ENCODE data around the gene DYTN.

Gene DYTN

GRCh38 chr2:206657087-206657486, 61.1 kb downstream of the DYTN start:
- no peak overlapping the region for H3K27ac ChIP-seq (ENCODE audit: low read depth in 2 of 2, low read length in 2 of 2)
- H3K9me3 ChIP-seq (ENCODE audit: control insufficient read depth in 2 of 2, low read length in 2 of 2) = no peaks in the 10 kb centered on the region
- no peak overlapping the region for H3K9ac ChIP-seq (ENCODE audit: low read depth in 1 of 2, low read length in 2 of 2)
- no peaks in the 10 kb centered on the region for H3K36me3 ChIP-seq (ENCODE audit: control insufficient read depth in 2 of 2, insufficient read depth in 2 of 2, low read length in 2 of 2)
- H3K27me3 ChIP-seq (ENCODE audit: control insufficient read depth in 2 of 2, insufficient read depth in 2 of 2, low read length in 2 of 2) = no peaks in the 10 kb centered on the region
- H3K4me3 ChIP-seq (ENCODE audit: low read length in 2 of 2) = no peak overlapping the region
- H3K4me1 ChIP-seq (ENCODE audit: control insufficient read depth in 2 of 2, insufficient read depth in 2 of 2, low read length in 2 of 2) = no peaks in the 10 kb centered on the region

DNA sequence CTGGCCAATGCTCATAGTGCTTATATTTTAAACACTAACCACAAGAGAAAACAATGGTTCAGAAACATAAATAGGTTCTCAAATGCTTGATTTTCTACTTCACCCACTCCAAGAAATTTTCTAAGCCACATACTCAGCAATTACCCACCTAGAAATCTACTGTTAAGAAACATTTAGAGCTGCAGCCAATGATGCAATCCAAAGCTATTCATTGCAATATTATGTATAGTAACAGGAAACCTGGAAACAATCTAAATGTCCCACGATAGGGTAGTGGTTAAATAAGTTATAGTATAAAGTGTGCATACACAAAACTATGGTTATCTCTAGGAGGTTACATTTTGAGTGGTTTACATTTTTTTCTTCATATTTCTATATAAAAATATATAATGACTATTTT, 70.2 kb downstream of the DYTN start:
- Histone ChIP-seq H3K9ac (ENCODE audit: low read depth in 1 of 2, low read length in 2 of 2) (no peak overlapping the region), H3K27ac (ENCODE audit: low read depth in 2 of 2, low read length in 2 of 2) (no peak overlapping the region), H3K4me1 (ENCODE audit: control insufficient read depth in 2 of 2, insufficient read depth in 2 of 2, low read length in 2 of 2) (no peaks in the 10 kb centered on the region), H3K36me3 (ENCODE audit: control insufficient read depth in 2 of 2, insufficient read depth in 2 of 2, low read length in 2 of 2) (no peaks in the 10 kb centered on the region), H3K4me3 (ENCODE audit: low read length in 2 of 2) (no peak overlapping the region), H3K9me3 (ENCODE audit: control insufficient read depth in 2 of 2, low read length in 2 of 2) (no peaks in the 10 kb centered on the region), H3K27me3 (ENCODE audit: control insufficient read depth in 2 of 2, insufficient read depth in 2 of 2, low read length in 2 of 2) (no peaks in the 10 kb centered on the region)

DNA sequence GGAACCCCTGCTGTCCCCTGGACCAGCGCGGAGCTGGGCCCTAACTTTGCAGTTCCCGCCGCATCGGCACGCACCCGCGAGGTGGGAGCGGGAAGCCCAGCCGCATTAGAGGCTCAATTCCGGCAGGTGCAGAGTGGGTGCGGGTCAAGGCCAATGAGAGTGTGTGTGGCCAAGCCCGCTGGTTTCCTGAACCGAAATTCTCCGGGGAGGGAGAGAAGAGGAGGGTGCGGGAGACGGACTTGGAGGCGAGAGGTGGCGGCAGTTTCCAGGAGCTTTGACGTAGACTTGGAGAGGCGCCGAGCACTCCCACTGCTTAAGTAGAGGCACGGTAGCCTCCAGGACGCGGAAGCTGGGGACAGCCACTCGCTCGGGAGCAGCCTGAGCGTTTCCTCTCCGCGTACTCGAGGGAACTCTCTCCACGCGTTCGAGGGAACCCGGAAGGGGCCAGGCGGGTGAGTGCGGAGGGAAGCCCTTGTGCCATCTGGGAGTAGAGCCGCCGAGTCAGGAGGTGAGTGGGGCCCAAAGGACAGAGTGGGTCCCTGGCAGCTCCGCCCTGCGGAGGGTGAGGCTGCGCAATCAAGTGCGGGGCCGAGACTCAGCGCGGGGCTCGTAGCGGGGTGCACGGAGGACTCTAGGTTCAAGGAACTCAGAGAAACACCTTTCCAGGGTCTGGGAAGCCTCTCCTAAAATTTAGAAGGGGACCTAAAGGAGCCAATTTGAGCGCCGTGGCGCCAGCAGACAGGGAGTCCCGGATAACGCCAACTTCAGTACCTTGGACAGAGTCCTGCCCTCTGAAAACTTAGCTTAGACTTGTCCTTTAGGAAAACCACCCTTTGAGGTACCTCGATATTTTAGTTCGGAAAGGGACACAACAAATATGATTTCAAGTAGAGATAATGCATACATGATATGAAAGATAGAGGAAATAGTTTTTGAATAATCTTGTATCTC, 75.8 kb downstream of the DYTN start, which contains the start of gene FAM237A:
Gene FAM237A (plus strand): TSS at position 413 of the 951 bp plus-strand sequence. CDS start 1,750 bp downstream, outside the sequence.
- Histone ChIP-seq H3K27ac (ENCODE audit: low read depth in 2 of 2, low read length in 2 of 2) (no peak within 1 kb of the TSS), H3K36me3 (ENCODE audit: control insufficient read depth in 2 of 2, insufficient read depth in 2 of 2, low read length in 2 of 2) (no peaks in the 10 kb centered on the region), H3K27me3 (ENCODE audit: control insufficient read depth in 2 of 2, insufficient read depth in 2 of 2, low read length in 2 of 2) (peaks cover 0 to 2% of the 10 kb centered on the region in 2 donors), H3K9ac (ENCODE audit: low read depth in 1 of 2, low read length in 2 of 2) (no peak within 1 kb of the TSS), H3K4me3 (ENCODE audit: low read length in 2 of 2) (no peak within 1 kb of the TSS), H3K9me3 (ENCODE audit: control insufficient read depth in 2 of 2, low read length in 2 of 2) (no peaks in the 10 kb centered on the region), H3K4me1 (ENCODE audit: control insufficient read depth in 2 of 2, insufficient read depth in 2 of 2, low read length in 2 of 2) (no peaks in the 10 kb centered on the region)

DNA sequence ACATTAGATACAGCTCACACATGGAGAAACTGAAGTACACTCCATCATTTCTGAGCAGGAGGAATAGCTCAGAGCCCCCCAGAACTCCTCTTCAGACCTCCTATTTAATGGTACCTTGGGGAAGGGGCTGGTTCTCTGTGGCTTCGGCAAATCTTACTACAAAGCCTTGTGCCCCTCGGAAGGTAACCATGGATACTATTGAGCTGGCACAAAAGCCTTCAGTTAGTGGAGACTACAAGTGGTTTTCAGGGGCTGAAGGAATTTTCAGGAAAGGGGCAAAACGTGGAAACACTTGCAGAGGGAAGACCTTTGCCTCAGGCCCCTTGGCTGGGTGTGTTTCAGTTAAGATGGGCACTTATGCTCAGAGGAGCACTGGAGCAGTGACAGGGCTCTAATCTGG, 77.0 kb downstream of the DYTN start:
- H3K27ac ChIP-seq (ENCODE audit: low read depth in 2 of 2, low read length in 2 of 2) = no peak overlapping the region
- H3K4me3 ChIP-seq (ENCODE audit: low read length in 2 of 2) = no peak overlapping the region
- no peaks in the 10 kb centered on the region for H3K36me3 ChIP-seq (ENCODE audit: control insufficient read depth in 2 of 2, insufficient read depth in 2 of 2, low read length in 2 of 2)
- H3K27me3 ChIP-seq (ENCODE audit: control insufficient read depth in 2 of 2, insufficient read depth in 2 of 2, low read length in 2 of 2) = peaks cover 0 to 2% of the 10 kb centered on the region in 2 donors
- no peaks in the 10 kb centered on the region for H3K9me3 ChIP-seq (ENCODE audit: control insufficient read depth in 2 of 2, low read length in 2 of 2)
- H3K4me1 ChIP-seq (ENCODE audit: control insufficient read depth in 2 of 2, insufficient read depth in 2 of 2, low read length in 2 of 2) = no peaks in the 10 kb centered on the region
- no peak overlapping the region for H3K9ac ChIP-seq (ENCODE audit: low read depth in 1 of 2, low read length in 2 of 2)

GRCh38 chr2:206639636-206640035, 78.6 kb downstream of the DYTN start:
- H3K4me3 ChIP-seq (ENCODE audit: low read length in 2 of 2) = no peak overlapping the region

GRCh38 chr2:206635015-206635414, 83.2 kb downstream of the DYTN start:
- H3K4me1 ChIP-seq (ENCODE audit: control insufficient read depth in 2 of 2, insufficient read depth in 2 of 2, low read length in 2 of 2) = no peaks in the 10 kb centered on the region
- no peak overlapping the region for H3K27ac ChIP-seq (ENCODE audit: low read depth in 2 of 2, low read length in 2 of 2)
- no peaks in the 10 kb centered on the region for H3K27me3 ChIP-seq (ENCODE audit: control insufficient read depth in 2 of 2, insufficient read depth in 2 of 2, low read length in 2 of 2)
- H3K4me3 ChIP-seq (ENCODE audit: low read length in 2 of 2) = no peak overlapping the region
- no peaks in the 10 kb centered on the region for H3K36me3 ChIP-seq (ENCODE audit: control insufficient read depth in 2 of 2, insufficient read depth in 2 of 2, low read length in 2 of 2)
- H3K9me3 ChIP-seq (ENCODE audit: control insufficient read depth in 2 of 2, low read length in 2 of 2) = no peaks in the 10 kb centered on the region
- no peak overlapping the region for H3K9ac ChIP-seq (ENCODE audit: low read depth in 1 of 2, low read length in 2 of 2)

More at GRCh38 chr2:206639636-206640035, 78.6 kb downstream of the DYTN start:
- Histone ChIP-seq H3K9me3 (ENCODE audit: control insufficient read depth in 2 of 2, low read length in 2 of 2) (no peaks in the 10 kb centered on the region), H3K27me3 (ENCODE audit: control insufficient read depth in 2 of 2, insufficient read depth in 2 of 2, low read length in 2 of 2) (peaks cover 0 to 2% of the 10 kb centered on the region in 2 donors), H3K27ac (ENCODE audit: low read depth in 2 of 2, low read length in 2 of 2) (no peak overlapping the region), H3K36me3 (ENCODE audit: control insufficient read depth in 2 of 2, insufficient read depth in 2 of 2, low read length in 2 of 2) (no peaks in the 10 kb centered on the region), H3K4me1 (ENCODE audit: control insufficient read depth in 2 of 2, insufficient read depth in 2 of 2, low read length in 2 of 2) (no peaks in the 10 kb centered on the region), H3K9ac (ENCODE audit: low read depth in 1 of 2, low read length in 2 of 2) (no peak overlapping the region)

- Histone ChIP-seq H3K9ac (ENCODE audit: low read depth in 1 of 2, low read length in 2 of 2) (no peak overlapping the region), H3K27ac (ENCODE audit: low read depth in 2 of 2, low read length in 2 of 2) (no peak overlapping the region), H3K9me3 (ENCODE audit: control insufficient read depth in 2 of 2, low read length in 2 of 2) (no peaks in the 10 kb centered on the region), H3K4me1 (ENCODE audit: control insufficient read depth in 2 of 2, insufficient read depth in 2 of 2, low read length in 2 of 2) (no peaks in the 10 kb centered on the region), H3K4me3 (ENCODE audit: low read length in 2 of 2) (no peak overlapping the region), H3K36me3 (ENCODE audit: control insufficient read depth in 2 of 2, insufficient read depth in 2 of 2, low read length in 2 of 2) (no peaks in the 10 kb centered on the region), H3K27me3 (ENCODE audit: control insufficient read depth in 2 of 2, insufficient read depth in 2 of 2, low read length in 2 of 2) (no peaks in the 10 kb centered on the region)
These were observed 86.9 kb downstream of the DYTN start for GRCh38 chr2:206631340-206631739.

- Histone ChIP-seq H3K4me3 (ENCODE audit: low read length in 2 of 2) (no peak overlapping the region), H3K9me3 (ENCODE audit: control insufficient read depth in 2 of 2, low read length in 2 of 2) (no peaks in the 10 kb centered on the region), H3K4me1 (ENCODE audit: control insufficient read depth in 2 of 2, insufficient read depth in 2 of 2, low read length in 2 of 2) (no peaks in the 10 kb centered on the region), H3K9ac (ENCODE audit: low read depth in 1 of 2, low read length in 2 of 2) (no peak overlapping the region), H3K36me3 (ENCODE audit: control insufficient read depth in 2 of 2, insufficient read depth in 2 of 2, low read length in 2 of 2) (no peaks in the 10 kb centered on the region), H3K27ac (ENCODE audit: low read depth in 2 of 2, low read length in 2 of 2) (no peak overlapping the region), H3K27me3 (ENCODE audit: control insufficient read depth in 2 of 2, insufficient read depth in 2 of 2, low read length in 2 of 2) (no peaks in the 10 kb centered on the region)
These were observed 90.6 kb downstream of the DYTN start for GRCh38 chr2:206627632-206628031.

GRCh38 chr2:206626108-206626507, 92.1 kb downstream of the DYTN start:
- Histone ChIP-seq H3K4me1 (ENCODE audit: control insufficient read depth in 2 of 2, insufficient read depth in 2 of 2, low read length in 2 of 2) (no peaks in the 10 kb centered on the region), H3K9me3 (ENCODE audit: control insufficient read depth in 2 of 2, low read length in 2 of 2) (no peaks in the 10 kb centered on the region), H3K27ac (ENCODE audit: low read depth in 2 of 2, low read length in 2 of 2) (no peak overlapping the region), H3K9ac (ENCODE audit: low read depth in 1 of 2, low read length in 2 of 2) (no peak overlapping the region), H3K36me3 (ENCODE audit: control insufficient read depth in 2 of 2, insufficient read depth in 2 of 2, low read length in 2 of 2) (no peaks in the 10 kb centered on the region), H3K4me3 (ENCODE audit: low read length in 2 of 2) (no peak overlapping the region), H3K27me3 (ENCODE audit: control insufficient read depth in 2 of 2, insufficient read depth in 2 of 2, low read length in 2 of 2) (no peaks in the 10 kb centered on the region)

DNA sequence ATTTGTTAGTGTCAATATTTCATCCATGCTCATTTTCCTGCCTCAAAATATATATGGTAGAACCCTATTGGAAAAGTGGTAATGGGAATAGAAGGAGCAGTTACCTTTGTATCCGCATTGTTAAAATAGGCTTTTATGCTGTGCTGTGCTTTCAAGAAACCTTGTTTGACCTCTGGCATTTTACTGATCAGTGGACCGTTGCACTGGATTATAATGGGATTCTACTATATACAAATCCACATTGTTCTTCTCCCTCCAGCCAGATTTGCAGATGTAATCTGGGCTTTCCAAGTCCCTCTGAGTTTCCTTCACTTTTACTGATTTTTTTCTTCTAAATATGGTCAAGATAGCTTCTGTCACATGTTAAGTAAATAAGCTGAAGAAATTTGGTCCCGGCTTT, 99.2 kb downstream of the DYTN start:
- no peak overlapping the region for H3K27ac ChIP-seq (ENCODE audit: low read depth in 2 of 2, low read length in 2 of 2)
- no peaks in the 10 kb centered on the region for H3K9me3 ChIP-seq (ENCODE audit: control insufficient read depth in 2 of 2, low read length in 2 of 2)
- no peaks in the 10 kb centered on the region for H3K36me3 ChIP-seq (ENCODE audit: control insufficient read depth in 2 of 2, insufficient read depth in 2 of 2, low read length in 2 of 2)
- no peak overlapping the region for H3K4me3 ChIP-seq (ENCODE audit: low read length in 2 of 2)
- H3K9ac ChIP-seq (ENCODE audit: low read depth in 1 of 2, low read length in 2 of 2) = no peak overlapping the region
- no peaks in the 10 kb centered on the region for H3K27me3 ChIP-seq (ENCODE audit: control insufficient read depth in 2 of 2, insufficient read depth in 2 of 2, low read length in 2 of 2)
- no peaks in the 10 kb centered on the region for H3K4me1 ChIP-seq (ENCODE audit: control insufficient read depth in 2 of 2, insufficient read depth in 2 of 2, low read length in 2 of 2)
